ENCODE results near the gene FADS6. TPM values are rescaled to one million over a fixed set of nuclear protein-coding genes. Genes with fewer than 3 reads are reported as not detected.

Gene FADS6
- total and polyA plus RNA-seq, 2 of the 13 experiments (the other 11 are each of a cell fraction or from before 2014, with no cell fraction given) = 0.11 TPM

DNA sequence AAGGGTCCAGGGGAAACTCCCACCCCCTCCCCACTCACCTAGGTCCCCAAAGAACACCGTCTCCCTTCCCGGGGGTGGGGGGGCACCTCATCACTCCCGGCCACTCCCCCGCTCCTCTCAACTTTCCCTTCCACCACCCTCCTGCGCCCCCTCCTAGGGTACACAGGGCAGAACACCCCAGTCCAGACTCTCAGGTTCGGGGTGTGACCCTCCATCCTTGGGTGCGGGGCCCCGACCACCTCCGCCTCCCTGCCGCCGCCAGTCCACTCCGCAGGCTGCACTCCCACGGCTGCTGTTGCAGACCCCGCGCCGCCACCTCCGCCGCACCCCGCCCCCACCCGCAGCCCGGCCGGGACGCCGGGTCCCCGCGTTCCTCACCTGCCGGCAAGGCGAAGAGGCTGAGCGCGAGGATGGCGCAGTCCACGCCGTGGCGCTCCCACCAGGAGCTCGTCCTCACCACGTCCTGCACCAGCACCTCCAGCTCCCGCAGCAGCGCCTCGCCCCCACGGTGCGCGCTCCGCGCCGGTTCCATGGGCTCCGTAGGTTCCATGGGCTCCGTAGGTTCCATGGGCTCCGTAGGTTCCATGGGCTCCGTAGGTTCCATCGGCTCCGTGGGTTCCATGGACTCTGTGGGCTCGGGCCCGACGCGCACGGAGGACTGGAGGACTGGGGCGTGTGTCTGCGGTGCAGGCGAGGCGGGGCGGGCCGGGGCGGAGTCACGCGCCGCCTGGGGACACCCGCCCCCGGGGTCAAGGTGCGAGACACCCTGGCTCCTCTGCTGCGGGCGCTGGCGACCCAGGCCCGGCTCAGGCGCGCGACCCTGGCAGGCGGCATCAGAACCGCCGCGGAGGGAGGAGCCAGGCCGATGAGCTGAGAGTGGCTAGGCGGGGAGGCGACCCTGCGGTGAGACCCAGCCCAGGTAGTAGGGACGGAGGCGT lies at the start of gene FADS6 (continued):
- TF ChIP-seq, protein P1, sequence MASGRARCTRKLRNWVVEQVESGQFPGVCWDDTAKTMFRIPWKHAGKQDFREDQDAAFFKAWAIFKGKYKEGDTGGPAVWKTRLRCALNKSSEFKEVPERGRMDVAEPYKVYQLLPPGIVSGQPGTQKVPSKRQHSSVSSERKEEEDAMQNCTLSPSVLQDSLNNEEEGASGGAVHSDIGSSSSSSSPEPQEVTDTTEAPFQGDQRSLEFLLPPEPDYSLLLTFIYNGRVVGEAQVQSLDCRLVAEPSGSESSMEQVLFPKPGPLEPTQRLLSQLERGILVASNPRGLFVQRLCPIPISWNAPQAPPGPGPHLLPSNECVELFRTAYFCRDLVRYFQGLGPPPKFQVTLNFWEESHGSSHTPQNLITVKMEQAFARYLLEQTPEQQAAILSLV (CRISPR knock-in tag; IDR thresholded peaks at IDR 0.05; ENCODE audit: borderline replicate concordance) = 0 out of 2 replicates have a peak, but pooled peaks have one; percentile 63
- TF ChIP-seq RERE (CRISPR knock-in tag; IDR thresholded peaks at IDR 0.05; ENCODE audit: low read depth) = no peak
- TF ChIP-seq TRAFD1 (CRISPR knock-in tag; IDR thresholded peaks at IDR 0.05; ENCODE audit: borderline replicate concordance) = no peak
- no peak for TF ChIP-seq HDAC6 (IDR thresholded peaks at IDR 0.05; ENCODE audit: low read depth, low read length)
- TF ChIP-seq ZNF10 (CRISPR knock-in tag; IDR thresholded peaks at IDR 0.05; ENCODE audit: borderline replicate concordance, low read depth) = no peak
- no peak for TF ChIP-seq ZFP62 (CRISPR knock-in tag; IDR thresholded peaks at IDR 0.05)
- no peak for TF ChIP-seq SALL2 (CRISPR knock-in tag; IDR thresholded peaks at IDR 0.05)
- no peak for TF ChIP-seq ZNF256 (CRISPR knock-in tag; conservative IDR thresholded peaks at IDR 0.05)
- TF ChIP-seq TBX2 (CRISPR knock-in tag; IDR thresholded peaks at IDR 0.05; ENCODE audit: borderline replicate concordance) = peak; percentile 43; the same call in 1 of the 2 replicates
- TF ChIP-seq NR2F2 (IDR thresholded peaks at IDR 0.05; ENCODE audit: borderline replicate concordance, low read depth) = no peak
- TF ChIP-seq ZNF629 (CRISPR knock-in tag; conservative IDR thresholded peaks at IDR 0.05) = no peak
- TF ChIP-seq ZNF589 (CRISPR knock-in tag; conservative IDR thresholded peaks at IDR 0.05) = no peak
- no peak for TF ChIP-seq RFX3 (CRISPR knock-in tag; IDR thresholded peaks at IDR 0.05)
- no peak for TF ChIP-seq ZNF615 (CRISPR knock-in tag; IDR thresholded peaks at IDR 0.05; ENCODE audit: borderline replicate concordance)
- TF ChIP-seq ZNF460 (CRISPR knock-in tag; IDR thresholded peaks at IDR 0.05; ENCODE audit: borderline replicate concordance) = no peak
- TF ChIP-seq MIER3 (CRISPR knock-in tag; IDR thresholded peaks at IDR 0.05; ENCODE audit: borderline replicate concordance) = no peak
- TF ChIP-seq, protein P2, sequence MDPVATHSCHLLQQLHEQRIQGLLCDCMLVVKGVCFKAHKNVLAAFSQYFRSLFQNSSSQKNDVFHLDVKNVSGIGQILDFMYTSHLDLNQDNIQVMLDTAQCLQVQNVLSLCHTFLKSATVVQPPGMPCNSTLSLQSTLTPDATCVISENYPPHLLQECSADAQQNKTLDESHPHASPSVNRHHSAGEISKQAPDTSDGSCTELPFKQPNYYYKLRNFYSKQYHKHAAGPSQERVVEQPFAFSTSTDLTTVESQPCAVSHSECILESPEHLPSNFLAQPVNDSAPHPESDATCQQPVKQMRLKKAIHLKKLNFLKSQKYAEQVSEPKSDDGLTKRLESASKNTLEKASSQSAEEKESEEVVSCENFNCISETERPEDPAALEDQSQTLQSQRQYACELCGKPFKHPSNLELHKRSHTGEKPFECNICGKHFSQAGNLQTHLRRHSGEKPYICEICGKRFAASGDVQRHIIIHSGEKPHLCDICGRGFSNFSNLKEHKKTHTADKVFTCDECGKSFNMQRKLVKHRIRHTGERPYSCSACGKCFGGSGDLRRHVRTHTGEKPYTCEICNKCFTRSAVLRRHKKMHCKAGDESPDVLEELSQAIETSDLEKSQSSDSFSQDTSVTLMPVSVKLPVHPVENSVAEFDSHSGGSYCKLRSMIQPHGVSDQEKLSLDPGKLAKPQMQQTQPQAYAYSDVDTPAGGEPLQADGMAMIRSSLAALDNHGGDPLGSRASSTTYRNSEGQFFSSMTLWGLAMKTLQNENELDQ (CRISPR knock-in tag; IDR thresholded peaks at IDR 0.05; ENCODE audit: borderline replicate concordance) = no peak
